Activated naive CD8-positive, alpha-beta T cell treated with anti-CD3 and anti-CD28 coated beads, Interleukin-2, amount 10 ng/mL, durations not matched to agents 7 days and 5 days (primary cell): ENCODE data around the gene MAPK11. TPM values are rescaled to one million over a fixed set of nuclear protein-coding genes. Genes with fewer than 3 reads are reported as not detected.
A peak's percentile ranks its signal among the peaks of the same experiment; 100 is the strongest.

Experiments used
- ATAC-seq: fragments of 150-1000 bp; cut with Tn5 transposase; one replicate; pipeline ENCODE4 v1.10.0; 2021; ENCODE audit warnings: low read depth, moderate library complexity
- POLR2A ChIA-PET: fragments of 350-600 bp; sonication (Branson Sonifier 250); formaldehyde crosslinking; loops from one replicate; lab custom pipeline; 2021; ENCODE audit warnings: antibody characterized with exemption; lab: Charles Lee
- DNase-seq: peaks from one replicate; pipeline ENCODE4 v3.0.0; 2021
- H3K27ac Mint-ChIP-seq: one replicate; pipeline ENCODE4 v1.8.0; 2022; ENCODE audit warnings: mild to moderate bottlenecking, mixed read lengths
- H3K27me3 Mint-ChIP-seq: one replicate; pipeline ENCODE4 v1.8.0; 2022; ENCODE audit warnings: mild to moderate bottlenecking, moderate library complexity, mixed read lengths
- H3K36me3 Mint-ChIP-seq: one replicate; pipeline ENCODE4 v1.8.0; 2021; ENCODE audit warnings: mild to moderate bottlenecking, mixed read lengths
- H3K4me1 Mint-ChIP-seq: one replicate; pipeline ENCODE4 v1.8.0; 2021; ENCODE audit warnings: mixed read lengths
- H3K4me3 Mint-ChIP-seq: one replicate; pipeline ENCODE4 v1.8.0; 2022; ENCODE audit warnings: mild to moderate bottlenecking, moderate library complexity, mixed read lengths
- H3K9me3 Mint-ChIP-seq: one replicate; pipeline ENCODE4 v1.8.0; 2021; ENCODE audit warnings: mixed read lengths
- total RNA-seq, 2 experiments: library from RNA; stranded (reverse); gene quantifications; one replicate each; pipeline ENCODE4 v1.2.3, GENCODE V29; 2021

Gene MAPK11
- total RNA-seq, 2 experiments from 2014 or later: 7.9 to 8.5 TPM

DNA sequence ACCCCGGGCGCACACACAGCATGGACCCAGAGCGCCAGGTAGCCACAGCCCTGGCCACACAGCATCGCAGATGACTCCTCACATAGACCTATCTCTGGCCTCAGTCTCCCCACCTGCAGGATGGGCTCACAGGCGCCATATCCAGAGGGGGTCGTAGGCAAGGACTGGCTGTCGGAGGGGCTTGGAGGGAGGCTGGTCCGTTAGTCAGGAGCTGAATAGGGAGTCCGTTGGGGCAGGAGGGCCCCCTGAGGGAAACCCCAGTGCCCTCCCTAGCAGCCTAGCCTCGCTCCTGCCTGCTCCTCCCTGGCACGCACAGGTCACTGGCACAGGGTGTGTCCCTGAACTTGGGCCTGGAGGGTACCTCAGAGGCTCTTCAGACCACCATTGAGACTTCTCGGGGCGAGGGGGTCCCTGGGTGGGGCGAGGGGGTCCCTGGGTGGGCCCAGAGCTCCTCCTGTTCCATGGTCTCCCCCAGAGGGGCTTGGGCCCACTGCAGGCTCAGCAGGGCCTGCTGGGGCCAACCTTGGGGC is 35.3 kb upstream of the MAPK11 start:
- ATAC-seq (no peak), DNase-seq (no peak)
- POLR2A ChIA-PET: interaction anchor here (0.6 to 6.0 kb wide), 3 partner anchors 9 to 27 kb away, joined by 3 to 51 read pairs (median 4); no protein-coding TSS in a partner anchor
- Mint-ChIP-seq H3K9me3 (no peaks in the 10 kb centered on the region), H3K4me3 (peak overlapping the region; percentile 79), H3K27ac (no peak overlapping the region), H3K27me3 (peaks cover 10% of the 10 kb centered on the region), H3K36me3 (peaks cover 1% of the 10 kb centered on the region), H3K4me1 (peaks cover 10% of the 10 kb centered on the region)

DNA sequence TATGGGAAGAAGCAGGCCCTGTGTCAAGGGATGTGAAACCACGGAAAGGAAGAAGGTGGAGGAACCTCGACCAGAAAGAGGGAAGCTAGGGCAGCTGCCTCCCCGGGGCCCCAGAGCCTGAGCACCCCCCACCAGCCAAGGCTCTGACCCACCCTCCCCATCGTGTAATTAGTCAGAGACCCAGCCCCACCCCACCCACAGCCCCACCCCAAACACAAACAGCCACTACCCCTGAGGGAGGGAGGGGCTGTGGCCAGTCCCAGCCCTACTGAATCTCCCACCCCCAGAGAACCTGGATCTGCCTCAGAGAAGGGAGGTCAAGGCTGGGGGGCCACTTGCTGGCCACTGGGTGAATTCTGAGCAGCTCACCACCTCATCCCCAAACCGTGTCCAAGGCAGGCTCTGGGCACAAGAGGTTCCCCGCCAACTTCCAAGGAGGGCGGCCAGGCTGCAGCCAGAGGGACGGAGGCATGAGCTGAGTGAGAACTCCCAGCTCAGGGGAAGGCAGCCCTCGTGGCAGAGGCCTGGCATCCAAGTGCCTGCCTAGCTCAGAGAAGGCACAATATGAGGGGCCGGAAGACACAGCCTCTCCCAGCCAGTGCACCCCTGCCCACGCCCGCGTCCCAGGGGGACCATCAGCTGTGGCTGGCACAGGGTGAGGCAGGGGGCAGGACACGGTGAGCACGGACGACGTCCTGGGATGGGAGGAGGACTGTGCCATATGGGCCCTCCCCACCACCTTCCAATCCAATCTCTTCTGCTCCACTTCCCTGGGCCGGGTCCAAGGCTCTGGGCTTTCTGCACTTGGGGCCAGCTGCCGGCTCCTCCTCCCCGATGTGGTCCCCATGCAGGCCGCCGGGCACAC is 34.6 kb upstream of the MAPK11 start:
- no peak for ATAC-seq
- H3K4me3 Mint-ChIP-seq: no peak overlapping the region
- no peaks in the 10 kb centered on the region for H3K9me3 Mint-ChIP-seq
- DNase-seq: no peak
- peaks cover 10% of the 10 kb centered on the region for H3K27me3 Mint-ChIP-seq
- H3K36me3 Mint-ChIP-seq: peaks cover 1% of the 10 kb centered on the region
- POLR2A ChIA-PET: interaction anchor here (1.0 to 6.0 kb wide), 2 partner anchors 10 to 11 kb away, joined by 3 to 51 read pairs; no protein-coding TSS in a partner anchor
- peaks cover 10% of the 10 kb centered on the region for H3K4me1 Mint-ChIP-seq
- peak overlapping the region; percentile 73 for H3K27ac Mint-ChIP-seq

DNA sequence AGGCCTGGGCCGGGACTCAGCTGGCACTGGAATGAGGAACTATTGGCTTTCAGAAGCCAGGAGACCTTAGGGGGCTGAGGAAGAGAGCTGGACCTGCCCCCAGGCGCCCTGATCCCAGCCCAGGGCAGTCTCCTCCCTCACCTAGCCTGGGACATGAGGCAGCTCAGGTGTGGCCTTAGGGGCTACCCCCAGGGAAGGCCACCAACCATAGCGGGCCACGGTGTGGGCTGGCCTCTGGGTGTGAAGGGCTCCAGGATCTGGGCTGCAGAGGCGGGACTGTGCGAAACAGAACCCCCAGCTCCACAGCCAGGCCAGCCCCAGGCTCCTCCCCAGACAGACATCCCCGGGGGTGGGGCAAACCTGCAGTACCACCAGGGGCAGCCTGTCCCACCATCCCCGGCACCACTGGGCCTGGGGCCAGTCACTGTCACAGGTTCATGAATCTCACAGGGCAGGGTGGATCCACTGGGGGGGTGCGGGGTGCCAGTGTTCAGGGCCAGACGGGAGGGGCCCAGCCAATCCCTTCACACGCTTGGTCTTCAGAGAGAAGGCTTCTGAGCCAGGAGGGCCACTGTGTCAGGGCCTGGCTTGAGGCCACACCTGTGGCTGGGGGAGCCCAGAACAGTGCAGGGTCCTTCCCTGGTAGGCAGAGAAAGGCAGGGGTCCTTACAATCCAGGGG is 33.8 kb upstream of the MAPK11 start:
- ATAC-seq: no peak
- Mint-ChIP-seq H3K4me1 (peaks cover 10% of the 10 kb centered on the region), H3K9me3 (no peaks in the 10 kb centered on the region), H3K27me3 (peaks cover 11% of the 10 kb centered on the region), H3K4me3 (peak overlapping the region; percentile 17), H3K36me3 (peaks cover 1% of the 10 kb centered on the region), H3K27ac (peak overlapping the region; percentile 73)
- DNase-seq: no peak
- POLR2A ChIA-PET: interaction anchor here (6.0 kb wide), 1 partner anchor 10 kb away, joined by 51 read pairs; no protein-coding TSS in a partner anchor

DNA sequence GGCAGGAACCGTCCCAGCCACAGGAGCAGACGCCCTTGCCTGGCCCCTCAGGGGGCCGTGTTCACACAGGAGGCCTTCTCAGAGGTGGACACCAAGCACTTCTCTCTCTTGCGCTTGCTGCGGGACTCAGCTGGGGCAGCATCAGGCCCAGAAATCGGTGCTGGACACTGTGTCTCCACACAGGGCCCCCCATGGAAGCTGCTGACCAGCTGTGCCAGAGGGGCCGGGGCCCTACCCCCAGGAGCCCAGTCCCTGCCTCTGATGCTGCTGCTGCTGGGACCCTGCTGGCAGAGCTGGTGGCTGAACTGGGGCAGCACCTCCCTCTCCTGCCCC is 33.3 kb upstream of the MAPK11 start:
- peaks cover 1% of the 10 kb centered on the region for H3K36me3 Mint-ChIP-seq
- peaks cover 12% of the 10 kb centered on the region for H3K27me3 Mint-ChIP-seq
- peaks cover 6% of the 10 kb centered on the region for H3K4me1 Mint-ChIP-seq
- DNase-seq (no peak), ATAC-seq (no peak)
- no peaks in the 10 kb centered on the region for H3K9me3 Mint-ChIP-seq
- H3K4me3 Mint-ChIP-seq: no peak overlapping the region
- POLR2A ChIA-PET: interaction anchor here (1.1 to 6.0 kb wide), 2 partner anchors 10 to 60 kb away, joined by 3 to 51 read pairs; no protein-coding TSS in a partner anchor
- no peak overlapping the region for H3K27ac Mint-ChIP-seq

DNA sequence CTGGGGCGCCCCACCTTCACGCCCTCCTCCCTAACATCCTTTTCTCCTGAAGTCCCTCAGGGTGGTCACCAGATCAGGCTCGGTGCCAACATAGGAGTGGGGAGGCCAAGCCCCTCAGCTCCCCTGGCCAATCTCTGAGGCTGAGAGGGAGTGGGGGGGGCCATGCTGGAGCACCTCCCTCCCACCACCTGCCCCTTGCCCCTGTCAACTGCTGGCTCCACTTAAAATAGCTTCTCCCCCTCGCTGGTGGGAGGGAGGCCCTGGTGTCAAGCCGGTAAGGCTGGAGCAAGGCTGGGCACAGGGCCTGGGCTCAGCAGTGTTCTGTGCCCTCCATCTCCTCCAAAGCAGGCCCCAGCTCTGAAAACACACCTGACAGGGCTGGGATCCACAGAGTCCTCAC is 32.4 kb upstream of the MAPK11 start:
- POLR2A ChIA-PET: interaction anchor here (1.1 to 6.0 kb wide), 3 partner anchors 9 to 59 kb away, joined by 3 to 51 read pairs (median 3); no protein-coding TSS in a partner anchor

DNA sequence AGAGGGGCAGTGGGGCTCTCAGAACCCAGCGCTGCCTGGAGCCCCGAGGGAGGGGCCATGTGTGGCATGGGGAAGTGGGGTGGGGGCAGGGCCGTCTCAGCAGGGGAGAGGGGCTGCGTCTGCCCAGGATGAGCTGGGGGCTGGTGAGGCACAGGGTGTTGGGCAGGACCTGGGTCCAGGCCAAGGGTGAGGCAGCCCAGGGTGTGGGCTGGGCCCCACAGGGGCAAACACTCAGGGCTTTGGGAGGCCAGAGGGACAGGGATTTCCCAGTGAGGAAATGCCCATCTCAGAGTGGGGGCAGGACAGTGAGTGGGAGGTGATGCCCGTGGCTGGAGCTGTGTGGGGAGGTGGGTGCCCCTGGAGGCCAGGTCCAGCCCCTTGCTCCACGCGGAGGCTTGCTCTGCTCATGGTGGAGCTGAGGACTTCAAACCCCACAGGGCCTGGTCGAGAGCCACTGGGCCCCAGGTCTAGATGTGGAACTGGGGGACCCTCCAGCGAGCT is 31.9 kb upstream of the MAPK11 start:
- H3K27me3 Mint-ChIP-seq: peaks cover 12% of the 10 kb centered on the region
- no peaks in the 10 kb centered on the region for H3K9me3 Mint-ChIP-seq
- no peak for DNase-seq
- H3K4me3 Mint-ChIP-seq: no peak overlapping the region
- ATAC-seq: no peak
- POLR2A ChIA-PET: interaction anchor here (0.7 to 6.0 kb wide), 4 partner anchors 8 to 150 kb away, joined by 3 to 51 read pairs (median 4); no protein-coding TSS in a partner anchor
- H3K27ac Mint-ChIP-seq: no peak overlapping the region
- H3K36me3 Mint-ChIP-seq: peaks cover 1% of the 10 kb centered on the region
- peaks cover 5% of the 10 kb centered on the region for H3K4me1 Mint-ChIP-seq

More for the DNA sequence above, 32.4 kb upstream of the MAPK11 start:
- Mint-ChIP-seq H3K27me3 (peaks cover 12% of the 10 kb centered on the region), H3K4me1 (peaks cover 5% of the 10 kb centered on the region), H3K27ac (no peak overlapping the region), H3K9me3 (no peaks in the 10 kb centered on the region), H3K4me3 (no peak overlapping the region), H3K36me3 (peaks cover 1% of the 10 kb centered on the region)
- DNase-seq: no peak
- ATAC-seq: no peak

DNA sequence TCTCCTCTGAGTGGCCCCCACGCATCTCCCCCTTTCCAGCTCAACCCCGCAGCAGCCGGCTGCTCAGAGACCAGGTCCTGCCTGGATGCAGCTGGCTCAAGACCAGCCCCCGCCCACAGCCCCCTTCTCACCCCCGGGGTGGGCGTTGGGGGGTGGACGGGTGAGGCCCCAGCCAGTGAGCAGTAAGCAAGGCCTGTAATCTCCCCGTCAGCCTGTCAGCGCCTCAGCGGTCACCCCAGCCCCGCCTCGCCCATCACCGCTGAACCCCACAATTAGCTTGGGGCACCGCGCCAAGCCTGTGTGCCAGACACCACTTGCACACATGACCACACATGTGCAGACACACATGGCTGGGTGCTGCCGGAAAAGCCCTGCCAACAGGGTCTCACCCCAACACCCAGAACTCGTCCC is 31.4 kb upstream of the MAPK11 start:
- H3K9me3 Mint-ChIP-seq: no peaks in the 10 kb centered on the region
- H3K4me1 Mint-ChIP-seq: peaks cover 5% of the 10 kb centered on the region
- POLR2A ChIA-PET: interaction anchor here (0.7 kb wide), 1 partner anchor 151 kb away, joined by 4 read pairs; no protein-coding TSS in a partner anchor
- DNase-seq (no peak), ATAC-seq (no peak)
- no peak overlapping the region for H3K4me3 Mint-ChIP-seq
- H3K36me3 Mint-ChIP-seq: peaks cover 1% of the 10 kb centered on the region
- H3K27me3 Mint-ChIP-seq: peaks cover 12% of the 10 kb centered on the region
- no peak overlapping the region for H3K27ac Mint-ChIP-seq

DNA sequence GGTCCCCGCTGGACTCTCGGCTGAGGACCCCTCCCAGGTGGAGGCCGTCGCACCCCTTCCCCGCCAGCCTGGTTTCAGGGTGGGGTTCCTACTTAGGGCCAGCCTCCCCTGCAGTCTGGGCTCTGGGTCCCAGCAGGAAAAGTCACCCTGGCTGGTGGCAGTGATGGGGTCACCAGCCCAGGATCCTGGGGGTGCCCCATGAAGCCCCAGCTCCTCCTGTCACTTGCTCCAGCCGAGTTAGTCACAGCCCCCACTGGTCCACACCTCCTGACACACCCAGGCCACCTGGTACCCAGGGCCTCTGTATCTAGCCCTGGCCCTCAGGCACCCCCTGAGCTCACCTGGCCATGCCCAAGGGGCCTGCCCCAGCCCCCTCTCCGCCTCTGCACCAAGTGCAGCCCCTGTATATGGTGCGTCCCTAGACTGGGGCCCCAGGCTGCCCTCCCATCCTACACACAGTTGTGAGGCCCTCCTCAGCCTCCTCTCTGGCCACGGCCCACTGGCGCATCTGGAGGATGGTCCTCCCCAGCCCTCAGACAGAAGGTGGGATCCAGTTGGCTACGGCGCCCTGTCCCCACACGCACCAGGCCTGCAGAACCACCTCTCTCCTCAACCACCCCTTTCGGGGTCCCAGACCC is 30.6 kb upstream of the MAPK11 start:
- no peaks in the 10 kb centered on the region for H3K9me3 Mint-ChIP-seq
- H3K27ac Mint-ChIP-seq: no peak overlapping the region
- peaks cover 3% of the 10 kb centered on the region for H3K4me1 Mint-ChIP-seq
- H3K36me3 Mint-ChIP-seq: peaks cover 1% of the 10 kb centered on the region
- peaks cover 7% of the 10 kb centered on the region for H3K27me3 Mint-ChIP-seq
- DNase-seq (no peak), ATAC-seq (no peak)
- no peak overlapping the region for H3K4me3 Mint-ChIP-seq
- POLR2A ChIA-PET: interaction anchor here (1.0 kb wide), 1 partner anchor 14 kb away, joined by 3 read pairs; no protein-coding TSS in a partner anchor

DNA sequence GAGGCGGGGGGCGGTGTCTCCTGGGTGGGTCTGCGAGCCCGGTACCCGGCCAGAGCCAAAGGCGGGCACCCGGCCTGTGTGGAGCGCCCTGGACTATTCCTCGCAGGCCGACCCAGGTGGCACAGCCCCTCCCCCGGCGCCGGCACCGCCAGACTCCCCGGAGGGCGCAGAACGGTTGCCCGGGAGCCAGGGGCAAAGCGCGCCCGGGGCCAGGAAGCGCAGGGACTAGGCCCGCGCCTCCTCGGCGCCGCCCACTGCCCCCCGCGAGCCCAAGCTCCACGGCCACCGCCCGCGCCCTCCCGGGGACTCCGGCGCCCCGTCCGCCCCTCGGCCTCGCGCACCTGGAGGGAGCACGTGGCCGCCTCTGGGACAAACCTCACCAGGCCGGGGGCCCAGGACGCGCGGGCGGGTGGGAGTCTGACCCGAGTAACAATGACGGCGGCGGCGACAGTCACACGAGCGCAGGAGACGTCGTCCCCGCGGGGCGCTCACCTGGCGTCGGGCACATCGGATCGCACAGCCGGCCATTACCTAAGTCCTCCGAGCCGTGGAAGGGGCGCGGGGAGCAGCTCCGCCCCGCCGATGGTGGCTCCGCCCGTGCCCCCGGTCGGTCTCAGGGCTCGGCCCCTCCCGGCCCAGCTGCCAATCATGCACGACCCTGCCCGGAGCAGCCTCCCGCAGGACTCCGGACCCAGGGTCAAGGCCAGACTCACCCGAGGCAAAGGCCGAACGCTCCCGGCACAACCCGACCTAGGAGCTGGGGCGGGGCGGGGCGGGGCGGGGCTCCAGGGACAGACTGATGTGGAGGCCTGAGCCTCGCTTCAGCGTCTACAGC is 29.8 kb upstream of the MAPK11 start:
- no peaks in the 10 kb centered on the region for H3K9me3 Mint-ChIP-seq
- no peak overlapping the region for H3K4me3 Mint-ChIP-seq

DNA sequence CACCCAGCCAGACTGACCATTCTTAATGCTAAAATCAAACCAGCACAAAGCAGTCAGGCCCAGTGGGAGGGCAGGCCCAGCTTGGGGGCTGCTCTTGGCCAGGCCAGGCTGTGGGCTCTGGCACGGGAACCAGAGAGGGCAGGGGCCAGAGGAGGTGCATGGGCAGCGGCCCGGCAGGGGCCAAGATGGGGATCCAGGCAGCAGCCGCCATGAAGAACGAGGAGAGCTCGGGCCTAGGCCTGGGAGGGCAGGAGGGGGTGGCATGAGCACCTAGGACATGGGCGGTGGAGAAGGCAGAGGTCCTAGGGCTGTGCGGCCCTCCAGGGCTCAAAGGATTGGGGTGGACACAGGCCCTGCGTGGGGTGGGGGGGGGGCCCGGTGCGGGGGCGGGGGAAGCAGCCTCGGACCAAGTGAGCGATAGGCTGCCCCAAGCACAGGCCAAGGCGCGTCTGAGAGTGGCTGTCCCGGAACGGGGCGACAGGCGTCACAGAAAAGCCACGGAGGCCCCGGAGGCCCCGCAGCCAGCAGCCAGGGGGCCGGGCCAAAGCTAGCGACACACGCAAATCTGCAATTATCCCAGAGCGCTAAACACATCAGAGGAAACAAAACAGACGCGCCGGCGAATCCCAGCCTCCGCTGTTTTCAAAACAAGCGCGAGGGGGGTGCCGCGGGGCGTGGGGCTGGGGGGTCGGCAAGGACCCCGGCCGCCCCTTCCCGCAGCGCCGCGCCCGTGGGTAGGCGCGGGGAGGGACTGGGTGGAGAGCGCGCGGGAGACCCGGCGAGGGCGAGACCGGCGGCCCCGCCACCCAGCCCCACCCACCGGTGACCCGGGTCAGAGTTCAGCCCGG is 29.0 kb upstream of the MAPK11 start:
- POLR2A ChIA-PET: no interaction called here

More for the DNA sequence above, 29.8 kb upstream of the MAPK11 start:
- no peak overlapping the region for H3K27ac Mint-ChIP-seq
- H3K27me3 Mint-ChIP-seq: peaks cover 7% of the 10 kb centered on the region
- peaks cover 3% of the 10 kb centered on the region for H3K4me1 Mint-ChIP-seq
- DNase-seq (no peak), ATAC-seq (no peak)
- H3K36me3 Mint-ChIP-seq: peaks cover 1% of the 10 kb centered on the region
- POLR2A ChIA-PET: interaction anchor here (1.0 kb wide), 1 partner anchor 14 kb away, joined by 3 read pairs; no protein-coding TSS in a partner anchor

DNA sequence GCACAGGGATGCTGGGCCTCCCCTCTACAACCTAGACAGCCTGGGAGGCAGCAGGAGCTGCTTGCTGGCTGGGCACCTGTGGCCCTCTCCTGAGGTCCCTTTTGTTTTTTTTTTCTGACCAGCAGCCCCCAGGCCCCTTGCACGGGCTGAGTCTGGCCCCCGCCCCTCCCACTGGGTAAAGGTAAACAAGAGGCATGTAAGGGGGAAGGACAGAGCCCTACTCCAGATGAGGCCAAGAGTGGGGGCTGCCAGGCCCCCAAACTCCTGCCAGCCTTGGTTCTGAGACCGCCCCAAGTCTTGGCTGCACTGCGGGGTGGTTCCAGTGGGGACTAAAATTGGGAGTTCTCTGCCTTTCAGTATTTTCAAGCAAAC is 28.1 kb upstream of the MAPK11 start:
- POLR2A ChIA-PET: no interaction called here

More for the DNA sequence above, 29.0 kb upstream of the MAPK11 start:
- Mint-ChIP-seq H3K4me1 (peaks cover 4% of the 10 kb centered on the region), H3K27me3 (peaks cover 4% of the 10 kb centered on the region), H3K4me3 (no peak overlapping the region), H3K36me3 (peaks cover 1% of the 10 kb centered on the region), H3K9me3 (no peaks in the 10 kb centered on the region), H3K27ac (no peak overlapping the region)
- ATAC-seq (peak; percentile 12), DNase-seq (no peak)

More for the DNA sequence above, 28.1 kb upstream of the MAPK11 start:
- Mint-ChIP-seq H3K27ac (no peak overlapping the region), H3K27me3 (peaks cover 4% of the 10 kb centered on the region), H3K36me3 (peaks cover 1% of the 10 kb centered on the region), H3K4me1 (peaks cover 2% of the 10 kb centered on the region), H3K9me3 (no peaks in the 10 kb centered on the region), H3K4me3 (no peak overlapping the region)
- ATAC-seq: no peak
- no peak for DNase-seq
